C1 segment of cervical spinal cord (tissue), 14 donors: ENCODE data around the gene KLF1.
"Not testable (repeated sequence)": the region's sequence is repeated elsewhere in the genome, so short reads cannot be mapped to it uniquely, and the experiment has no call there.

ENCODE experiments used
- DNase-seq, 14 donors: peaks; one replicate each; lab custom pipeline; 2025; lab: John Stamatoyannopoulos, UW

KLF1 gene

GRCh38 chr19:12867120-12868099, 19.6 kb downstream of the KLF1 start:
- peak in 1 of 14 donors; percentile 2 for DNase-seq

GRCh38 chr19:12866416-12867119, 20.4 kb downstream of the KLF1 start:
- DNase-seq = no peak

- no peak for DNase-seq
Observed at GRCh38 chr19:12865746-12866415, 21.1 kb downstream of the KLF1 start.

GRCh38 chr19:12864721-12865715, 22.0 kb downstream of the KLF1 start:
- DNase-seq = no peak

GRCh38 chr19:12864143-12864542, 22.9 kb downstream of the KLF1 start:
- DNase-seq = no peak

GRCh38 chr19:12859546-12859945, 27.5 kb downstream of the KLF1 start:
- DNase-seq = no peak

- DNase-seq = no peak
Observed at GRCh38 chr19:12858041-12858928, 28.7 kb downstream of the KLF1 start.

- DNase-seq = no peak
Observed at GRCh38 chr19:12856653-12857052, 30.3 kb downstream of the KLF1 start.

GRCh38 chr19:12847159-12848139, 39.6 kb downstream of the KLF1 start:
- DNase-seq = peak; percentile 6 to 87 (median 56)

- DNase-seq = not testable (repeated sequence)
Observed at GRCh38 chr19:12846613-12847012, 40.4 kb downstream of the KLF1 start.

- DNase-seq = no peak
Observed at GRCh38 chr19:12843999-12844732, 42.8 kb downstream of the KLF1 start.

GRCh38 chr19:12843328-12843727, 43.7 kb downstream of the KLF1 start:
- no peak for DNase-seq

- DNase-seq = no peak
Observed at GRCh38 chr19:12842511-12842910, 44.5 kb downstream of the KLF1 start.

- peak in 2 of 14 donors; percentile 18 to 70 for DNase-seq
Observed at GRCh38 chr19:12841094-12841493, 45.9 kb downstream of the KLF1 start.

GRCh38 chr19:12840091-12841079, 46.6 kb downstream of the KLF1 start:
- peak in 1 of 14 donors; percentile 83 for DNase-seq
